ENCODE measurements around the gene ITGB1BP1.

ITGB1BP1 gene

DNA sequence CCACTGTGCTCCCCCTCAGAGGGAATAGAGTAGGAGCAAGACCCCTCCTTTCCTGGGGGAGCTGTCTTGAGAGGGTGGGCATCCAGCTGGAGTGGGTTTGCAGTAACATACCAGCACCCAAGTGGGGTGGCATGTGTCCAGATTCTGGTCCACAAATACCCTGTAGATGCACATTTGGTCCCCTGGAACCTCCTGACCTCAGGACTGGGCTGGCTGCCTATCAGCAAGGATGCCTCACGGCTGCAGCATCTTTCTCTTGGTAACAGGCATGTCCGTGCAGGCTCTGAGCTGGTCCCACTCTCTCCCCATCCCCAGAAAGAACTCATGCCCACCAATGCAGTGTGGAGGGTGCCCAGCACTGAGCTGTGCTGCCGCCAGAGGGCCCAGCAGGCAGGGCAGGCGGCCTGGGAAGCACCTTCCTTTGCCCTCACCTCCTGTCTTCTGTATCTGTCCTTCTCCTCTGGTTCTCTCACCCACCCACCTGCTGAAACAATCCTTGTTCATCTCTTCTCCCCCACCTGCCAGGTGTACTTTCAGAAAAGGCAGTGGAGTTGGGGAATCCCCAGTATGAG lies 47.4 kb downstream of the ITGB1BP1 start:
- no peak for DNase-seq

DNA sequence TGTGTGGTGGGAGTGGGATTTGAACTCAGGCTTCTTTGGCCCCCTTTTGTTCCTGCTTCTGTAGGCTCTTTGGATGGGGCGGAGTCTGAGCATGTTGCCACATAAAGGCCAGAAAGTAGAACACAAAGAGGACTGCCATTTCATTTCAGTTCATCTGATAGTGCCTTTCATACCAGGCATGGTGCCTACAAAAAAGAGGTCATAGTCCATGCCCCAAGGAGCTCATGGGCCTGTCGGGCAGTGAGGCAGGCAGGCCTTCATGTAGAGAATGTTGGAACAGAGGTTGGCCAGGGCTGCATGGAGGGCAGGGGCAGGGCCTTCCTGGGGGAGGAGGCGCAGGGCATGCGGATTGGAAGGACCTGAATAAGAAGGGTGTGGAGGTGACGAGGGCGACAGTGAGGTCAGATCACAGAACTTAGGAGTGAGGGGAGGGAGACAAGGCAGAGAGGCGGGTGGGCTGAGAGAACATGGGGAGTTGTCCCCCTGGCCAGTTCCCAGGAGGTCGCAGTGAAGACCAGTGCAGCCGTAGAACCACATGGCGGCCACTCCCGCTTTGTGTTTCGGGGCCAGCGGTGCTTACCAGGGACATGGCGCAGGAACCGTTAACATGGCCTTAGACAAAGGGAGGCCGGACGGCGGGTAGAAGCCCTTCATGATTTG lies 49.1 kb downstream of the ITGB1BP1 start:
- DNase-seq = no peak

DNA sequence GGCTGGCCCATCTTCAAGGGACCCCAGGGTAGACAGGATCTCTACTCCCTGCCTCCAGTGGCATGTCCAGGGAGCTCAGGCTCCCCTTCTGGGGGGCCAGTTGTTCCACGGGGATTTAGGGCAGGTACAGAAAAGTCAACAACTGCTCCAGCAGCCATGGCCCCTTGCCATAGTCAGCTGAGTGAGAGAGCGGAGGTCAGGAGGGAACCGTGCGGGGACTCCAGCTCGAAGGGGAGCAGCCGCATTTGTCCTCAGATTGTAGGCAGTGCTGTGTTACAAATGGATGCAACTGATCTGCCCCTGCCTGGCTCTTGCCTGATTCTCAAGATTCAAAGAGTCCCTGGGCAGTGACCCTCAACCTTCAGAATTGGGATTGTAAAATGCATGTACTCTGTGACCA lies 49.9 kb downstream of the ITGB1BP1 start:
- DNase-seq = no peak

DNA sequence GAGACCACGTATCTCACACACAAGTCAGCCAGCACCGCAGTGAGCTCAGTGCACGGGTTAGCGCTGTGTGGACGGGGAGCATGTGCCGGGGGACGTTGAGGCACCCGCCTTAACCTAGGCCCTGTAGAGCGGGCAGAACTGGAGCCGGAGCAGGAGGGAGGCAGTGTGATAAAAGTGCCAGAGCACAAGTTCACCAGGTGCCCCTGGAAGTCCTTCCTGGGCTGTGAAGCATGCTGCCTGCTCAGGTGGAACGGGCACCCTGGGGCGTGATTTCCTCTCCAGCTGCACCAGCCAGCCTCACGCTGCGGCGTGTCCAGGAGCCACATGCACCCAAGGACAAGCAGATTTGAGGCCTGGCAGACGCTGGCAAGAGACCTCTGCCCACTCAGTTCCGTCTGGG lies 50.3 kb downstream of the ITGB1BP1 start:
- DNase-seq = no peak

DNA sequence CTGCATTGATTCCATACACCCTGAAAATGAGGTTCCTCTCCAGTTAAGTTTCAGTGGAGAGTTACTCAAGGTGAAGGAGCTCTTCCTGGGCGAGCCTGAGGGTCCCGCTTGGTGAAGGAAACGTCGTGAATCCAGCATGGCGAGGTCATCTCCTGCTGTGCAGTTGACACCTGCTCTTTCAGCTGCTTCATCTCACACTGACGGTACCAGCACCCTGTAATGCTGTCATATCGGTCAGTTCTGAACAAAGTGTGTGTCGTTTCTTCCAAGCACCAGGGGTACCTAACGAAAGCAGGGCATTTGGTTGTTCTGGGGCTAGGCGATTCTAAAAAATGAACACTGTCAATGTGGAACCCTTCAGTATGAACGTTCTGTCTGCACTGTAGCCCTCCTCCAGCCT lies 52.6 kb downstream of the ITGB1BP1 start:
- no peak for DNase-seq

DNA sequence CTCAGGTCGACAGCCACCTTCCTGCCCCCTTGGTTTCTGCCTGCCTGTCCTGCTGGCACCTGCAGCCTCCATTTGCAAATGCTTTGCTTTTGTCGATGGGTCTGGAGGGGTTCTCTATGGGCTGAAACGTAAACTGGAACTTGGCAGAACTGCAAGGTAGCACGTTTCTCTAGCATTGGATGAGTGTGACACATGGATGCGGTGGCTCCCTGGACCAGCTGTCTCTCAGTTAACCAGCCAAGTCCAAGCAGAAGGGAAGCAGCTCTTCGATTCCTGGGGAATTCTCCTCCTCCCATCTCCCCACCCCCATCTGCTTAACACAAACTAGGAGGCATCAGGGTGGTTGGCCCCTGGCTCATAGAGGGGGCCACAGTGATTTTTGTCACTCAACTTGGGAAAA lies 57.3 kb downstream of the ITGB1BP1 start:
- DNase-seq = no peak

DNA sequence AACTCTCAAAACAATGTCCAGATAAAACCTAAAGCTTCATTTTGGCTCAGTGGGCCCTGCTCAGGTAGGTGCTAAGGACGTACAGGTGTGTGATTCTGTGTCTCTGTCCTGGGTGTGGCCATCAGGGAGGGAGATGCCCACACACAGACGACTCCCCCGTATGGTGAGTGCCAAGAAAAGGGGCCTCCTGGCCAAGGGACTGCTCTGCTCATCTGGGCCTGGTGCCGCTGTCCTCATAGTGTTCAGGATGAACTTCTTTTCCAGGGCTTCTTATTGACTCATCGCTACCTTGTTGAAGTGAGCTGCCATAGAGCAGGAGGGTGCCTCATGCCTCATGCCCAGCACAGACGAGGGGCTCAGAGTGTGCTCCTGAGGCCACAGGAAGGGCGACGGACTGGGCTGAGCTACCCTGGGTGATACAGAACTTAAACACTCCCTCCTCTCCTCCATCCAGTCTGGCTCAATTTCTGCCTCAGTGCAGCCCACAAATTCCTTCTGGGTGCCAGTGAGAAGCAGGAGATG lies 57.8 kb downstream of the ITGB1BP1 start:
- no peak for DNase-seq

DNA sequence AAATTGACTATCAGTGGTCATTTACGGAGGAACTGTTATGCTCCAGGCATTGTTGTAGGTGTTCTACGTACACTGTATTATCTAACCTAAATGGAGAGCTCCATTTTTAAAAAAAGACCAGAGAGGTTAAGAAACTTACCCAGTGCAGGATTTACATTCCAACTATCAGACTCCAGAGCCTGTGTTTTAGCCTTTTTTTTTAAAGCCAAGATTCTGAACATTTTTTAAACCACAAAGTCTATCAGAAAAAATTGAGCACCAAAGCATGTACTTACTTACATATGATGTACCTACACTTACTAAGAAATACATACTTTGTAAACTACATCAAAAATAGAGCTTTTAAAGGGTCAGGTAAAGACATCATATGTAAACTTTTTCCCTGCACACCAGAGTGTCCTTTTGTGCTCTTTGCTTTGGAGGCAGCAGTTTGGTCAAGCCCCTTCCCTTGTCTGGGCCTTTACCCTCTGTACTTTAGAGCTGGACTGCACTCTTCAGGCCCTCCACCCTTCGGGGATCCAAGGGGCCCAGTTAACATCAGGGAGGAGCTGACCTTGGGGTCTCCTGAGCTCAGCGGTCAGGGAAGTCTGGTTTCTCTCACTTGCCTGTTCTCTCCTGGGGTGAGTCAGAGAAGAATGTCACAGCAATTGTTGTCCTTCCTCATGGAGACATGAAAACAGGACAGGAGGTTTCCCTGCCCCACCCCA lies 58.4 kb downstream of the ITGB1BP1 start:
- DNase-seq = no peak

DNA sequence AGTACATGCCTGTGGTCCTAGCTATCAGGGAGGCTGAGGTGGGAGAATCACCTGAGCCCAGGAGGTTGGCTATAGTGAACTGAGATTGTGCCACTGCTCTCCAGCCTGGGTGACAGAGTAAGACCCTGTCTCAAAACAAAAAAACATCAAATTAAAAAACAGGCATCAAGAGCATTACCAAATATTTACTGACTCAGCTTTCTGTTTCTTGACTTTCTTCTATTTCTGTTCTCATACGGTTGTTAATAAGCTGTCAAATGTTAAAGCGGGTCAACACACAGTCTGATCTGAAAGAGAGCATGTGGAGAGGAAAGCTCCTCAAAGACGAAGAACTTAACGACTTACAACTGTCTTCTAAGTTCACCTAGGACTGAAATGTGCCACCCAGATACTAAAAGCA lies 59.0 kb downstream of the ITGB1BP1 start:
- no peak for DNase-seq

DNA sequence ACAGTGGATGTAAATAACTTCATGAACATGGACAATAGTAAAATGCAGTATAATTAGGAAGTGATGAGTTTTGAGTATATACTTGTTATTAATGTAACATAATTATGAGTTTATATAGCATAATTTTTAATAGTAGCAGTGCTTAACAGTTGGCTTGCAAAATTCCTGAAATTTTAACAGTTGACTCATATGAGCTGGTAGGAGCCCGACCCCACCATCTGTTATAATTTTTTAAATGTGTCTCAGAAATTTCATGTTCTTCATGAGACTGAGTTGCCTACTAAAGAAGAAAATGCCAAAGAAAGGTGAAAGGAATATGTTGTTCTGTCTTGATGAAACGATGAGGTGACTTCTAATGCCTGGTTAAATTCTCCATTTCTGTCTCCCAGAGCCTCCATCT lies 62.6 kb downstream of the ITGB1BP1 start:
- peak; percentile 41 for DNase-seq

DNA sequence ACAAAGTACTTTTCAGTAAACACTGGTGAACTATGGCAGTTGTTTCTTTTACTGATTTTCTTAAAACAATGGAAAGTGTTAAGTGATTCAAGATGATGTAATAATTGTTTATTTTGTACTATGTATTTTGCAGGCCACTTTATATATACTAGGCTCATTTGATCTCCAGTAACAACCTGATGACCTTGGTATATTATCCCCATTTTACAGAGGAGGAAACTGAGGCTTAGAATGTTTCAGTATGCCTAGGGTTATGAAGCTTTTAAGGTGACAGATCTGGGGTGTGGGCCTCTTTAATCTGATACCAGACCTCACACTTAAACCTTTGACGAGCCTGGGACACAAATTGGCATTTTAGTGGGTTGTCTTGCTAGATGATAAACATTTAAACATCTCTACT lies 63.2 kb downstream of the ITGB1BP1 start:
- DNase-seq = no peak

DNA sequence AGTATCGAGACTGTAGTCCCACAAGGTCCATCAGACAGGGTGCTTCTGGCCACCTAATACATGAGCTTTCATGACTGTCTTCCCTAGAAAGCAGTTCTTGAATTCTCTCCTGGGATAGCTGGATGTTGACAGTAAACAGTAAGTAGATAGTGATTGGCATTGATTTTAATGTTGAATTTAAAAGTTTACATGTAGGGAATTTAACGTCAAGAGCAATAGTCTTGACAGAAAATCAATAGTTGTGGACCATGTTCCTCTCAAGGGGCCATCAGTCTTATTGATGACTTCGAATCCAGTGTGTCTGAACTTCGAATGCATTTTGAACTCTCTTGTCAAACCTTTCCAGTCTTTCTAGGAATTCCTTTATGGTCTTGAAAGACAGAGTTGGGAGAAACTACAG lies 63.9 kb downstream of the ITGB1BP1 start:
- no peak for DNase-seq

DNA sequence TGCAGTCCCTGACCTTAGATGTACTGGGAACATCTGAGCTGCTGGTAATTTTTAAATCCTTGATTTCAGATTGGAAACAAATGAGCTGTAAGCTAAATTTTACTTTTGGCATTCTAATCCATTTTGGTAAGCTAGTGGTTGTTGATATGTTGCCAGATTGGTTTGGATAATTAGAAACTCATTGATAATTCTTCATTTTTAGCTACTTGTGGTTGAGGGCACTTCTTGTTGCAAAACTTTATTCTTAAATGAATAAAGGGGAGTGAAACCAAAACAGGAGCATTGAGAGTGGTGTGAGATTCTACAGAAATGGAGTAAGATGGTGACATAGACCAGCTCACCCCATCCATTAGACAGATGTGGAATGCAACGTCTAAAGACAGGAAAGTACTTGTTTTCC lies 64.5 kb downstream of the ITGB1BP1 start:
- no peak for DNase-seq

DNA sequence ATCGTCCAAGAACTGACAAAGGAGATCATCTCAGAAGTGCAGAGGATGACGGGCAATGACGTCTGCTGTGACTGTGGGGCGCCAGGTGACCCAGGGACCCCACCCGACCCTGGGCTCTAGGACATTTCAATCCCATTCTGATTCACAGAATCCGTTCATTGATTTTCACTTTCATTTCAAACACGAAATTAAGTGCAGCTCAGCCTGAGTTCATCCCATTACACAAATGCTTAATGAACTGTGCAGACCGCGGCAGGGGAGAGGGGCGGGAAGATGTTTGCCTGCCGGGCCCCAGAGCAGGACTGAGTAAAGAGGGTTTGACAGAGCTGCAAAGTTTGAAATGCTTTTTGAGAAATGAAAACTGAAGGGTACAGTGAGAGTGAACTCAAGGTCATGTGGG lies 67.1 kb downstream of the ITGB1BP1 start:
- no peak for DNase-seq

DNA sequence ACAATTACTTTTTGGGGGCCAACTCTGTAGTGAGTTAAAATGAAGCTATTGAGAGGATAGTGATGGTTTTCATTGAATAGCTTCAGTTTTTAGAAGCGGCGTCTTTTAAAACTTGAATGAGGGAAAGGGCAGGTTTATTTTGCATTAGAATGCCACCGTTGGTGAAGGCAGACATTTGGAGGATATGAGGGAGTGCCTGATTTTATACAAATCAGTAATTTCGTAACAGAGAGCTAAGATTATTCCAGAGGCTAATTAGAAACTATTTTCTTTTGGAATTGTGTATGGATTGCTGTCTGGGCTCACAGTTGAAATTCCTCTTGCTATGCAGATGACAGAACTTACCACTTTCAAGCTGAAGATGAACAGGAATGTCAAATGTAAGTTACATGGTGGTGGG lies 67.6 kb downstream of the ITGB1BP1 start:
- no peak for DNase-seq

DNA sequence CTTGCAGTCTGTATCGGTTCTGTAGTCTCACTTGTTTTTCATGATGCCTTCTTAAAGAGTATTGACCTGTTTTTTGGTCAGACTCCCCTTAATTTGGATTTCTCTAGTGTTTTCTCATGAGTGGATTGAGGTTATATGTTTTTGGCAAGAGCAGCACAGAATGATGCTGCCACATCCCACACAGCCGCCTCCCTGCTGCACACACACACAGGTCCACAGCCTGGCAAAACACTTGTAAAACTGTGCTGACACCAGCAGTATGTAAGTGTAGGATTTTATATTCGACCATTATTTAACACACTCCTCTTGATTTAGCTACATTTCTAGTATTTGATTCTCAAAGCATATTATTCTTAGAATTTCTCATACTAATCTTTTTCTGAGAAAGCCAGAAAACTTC lies 68.1 kb downstream of the ITGB1BP1 start:
- no peak for DNase-seq

DNA sequence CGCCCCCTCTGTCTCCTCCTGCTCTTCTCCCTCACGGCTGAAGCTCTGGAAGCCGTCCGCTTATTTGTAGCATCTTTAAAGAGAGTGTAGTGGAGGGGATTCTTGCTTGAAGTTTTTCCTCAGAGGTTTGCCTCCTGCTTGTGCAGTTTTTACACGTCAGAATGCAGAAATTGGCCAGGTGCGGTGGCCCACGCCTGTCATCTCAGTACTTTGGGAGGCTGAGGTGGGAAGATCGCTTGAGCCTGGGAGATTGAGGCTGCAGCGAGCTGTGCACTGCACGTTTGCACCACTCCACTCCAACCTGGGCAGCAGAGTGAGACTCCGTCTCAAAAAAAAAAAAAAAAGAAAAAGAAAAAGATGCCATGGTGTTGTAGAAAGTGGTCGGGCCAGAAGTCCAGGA lies 69.0 kb downstream of the ITGB1BP1 start:
- no peak for DNase-seq
